ENCODE data around the gene CFAP61.

CFAP61 gene

GRCh38 chr20:20078041-20078440 lies 25.7 kb downstream of the CFAP61 start:
- DNase-seq (ENCODE audit: low read depth), result no peak
- TF ChIP-seq, protein P1, sequence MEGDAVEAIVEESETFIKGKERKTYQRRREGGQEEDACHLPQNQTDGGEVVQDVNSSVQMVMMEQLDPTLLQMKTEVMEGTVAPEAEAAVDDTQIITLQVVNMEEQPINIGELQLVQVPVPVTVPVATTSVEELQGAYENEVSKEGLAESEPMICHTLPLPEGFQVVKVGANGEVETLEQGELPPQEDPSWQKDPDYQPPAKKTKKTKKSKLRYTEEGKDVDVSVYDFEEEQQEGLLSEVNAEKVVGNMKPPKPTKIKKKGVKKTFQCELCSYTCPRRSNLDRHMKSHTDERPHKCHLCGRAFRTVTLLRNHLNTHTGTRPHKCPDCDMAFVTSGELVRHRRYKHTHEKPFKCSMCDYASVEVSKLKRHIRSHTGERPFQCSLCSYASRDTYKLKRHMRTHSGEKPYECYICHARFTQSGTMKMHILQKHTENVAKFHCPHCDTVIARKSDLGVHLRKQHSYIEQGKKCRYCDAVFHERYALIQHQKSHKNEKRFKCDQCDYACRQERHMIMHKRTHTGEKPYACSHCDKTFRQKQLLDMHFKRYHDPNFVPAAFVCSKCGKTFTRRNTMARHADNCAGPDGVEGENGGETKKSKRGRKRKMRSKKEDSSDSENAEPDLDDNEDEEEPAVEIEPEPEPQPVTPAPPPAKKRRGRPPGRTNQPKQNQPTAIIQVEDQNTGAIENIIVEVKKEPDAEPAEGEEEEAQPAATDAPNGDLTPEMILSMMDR (conservative IDR thresholded peaks at IDR 0.05; ENCODE audit: low read length), result no peak

DNA sequence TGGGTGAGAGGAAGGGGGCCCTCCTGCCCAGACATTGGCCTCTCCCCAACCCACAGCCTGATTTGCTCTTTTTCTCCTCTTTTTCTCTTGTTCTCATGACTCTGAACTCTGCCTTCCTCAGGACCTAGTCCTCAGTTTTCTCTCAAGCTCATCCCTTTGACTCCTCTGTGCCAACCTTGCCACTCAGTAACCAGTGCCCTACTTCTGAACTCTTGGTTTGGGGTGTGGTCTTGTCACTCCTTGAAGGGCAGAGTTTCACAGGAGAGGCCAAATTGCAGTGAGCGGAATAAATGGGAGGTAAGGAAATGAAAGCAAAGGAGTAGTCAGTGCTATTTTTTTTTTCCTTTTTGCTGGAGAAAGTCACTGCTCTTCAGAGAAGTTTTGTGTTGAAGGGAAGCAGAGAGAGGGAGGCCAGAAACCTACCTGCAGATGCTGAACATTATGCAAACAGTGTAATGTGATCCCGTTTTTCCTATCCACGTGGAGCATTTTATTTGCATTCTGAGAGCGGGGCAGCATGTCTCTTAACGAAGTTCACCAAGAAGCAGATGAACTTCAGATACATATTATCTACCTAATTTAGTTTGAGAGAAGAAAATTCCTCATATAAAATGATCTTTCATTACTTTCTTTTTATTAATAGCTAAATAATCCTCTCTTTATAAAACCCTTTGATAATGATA lies 26.9 kb downstream of the CFAP61 start:
- DNase-seq (ENCODE audit: low read depth), result no peak
- TF ChIP-seq, protein P1 (conservative IDR thresholded peaks at IDR 0.05; ENCODE audit: low read length), result no peak
- no peak overlapping the region for H3K4me3 ChIP-seq (ENCODE audit: low read length)

More at GRCh38 chr20:20078041-20078440, 25.7 kb downstream of the CFAP61 start:
- no peak overlapping the region for H3K4me3 ChIP-seq (ENCODE audit: low read length)

- TF ChIP-seq, protein P1 (conservative IDR thresholded peaks at IDR 0.05; ENCODE audit: low read length), result peak; percentile 58
- DNase-seq (ENCODE audit: low read depth), result peak; percentile 20
- no peak overlapping the region for H3K4me3 ChIP-seq (ENCODE audit: low read length)
Observed at GRCh38 chr20:20083807-20084206, 31.5 kb downstream of the CFAP61 start.

DNA sequence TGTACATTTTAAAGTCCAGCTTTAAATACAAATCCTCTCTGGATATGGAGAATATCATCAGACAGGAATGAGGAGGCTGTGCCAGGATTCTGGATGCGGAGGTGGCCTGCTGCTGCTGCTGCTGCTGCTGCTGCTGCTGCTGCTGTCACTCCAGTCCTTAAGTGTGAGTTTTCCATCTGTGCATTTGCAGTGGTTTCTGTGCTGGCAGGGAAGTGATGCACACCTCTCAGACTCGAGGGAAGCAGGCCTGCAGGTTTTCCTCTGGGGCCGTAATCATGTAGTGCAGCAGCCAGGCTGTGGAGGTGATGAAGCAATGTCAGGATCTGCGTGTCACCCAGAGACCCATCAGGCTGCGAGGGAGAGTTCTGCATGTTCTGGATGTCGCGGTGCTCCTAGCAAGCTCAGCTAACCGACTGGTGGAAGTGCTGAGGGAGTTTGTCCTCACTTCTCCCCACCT lies 32.0 kb downstream of the CFAP61 start:
- TF ChIP-seq, protein P1 (conservative IDR thresholded peaks at IDR 0.05; ENCODE audit: low read length), result no peak
- no peak for DNase-seq (ENCODE audit: low read depth)
- no peak overlapping the region for H3K4me3 ChIP-seq (ENCODE audit: low read length)

- DNase-seq (ENCODE audit: low read depth), result no peak
- H3K4me3 ChIP-seq (ENCODE audit: low read length), result no peak overlapping the region
- TF ChIP-seq, protein P1 (conservative IDR thresholded peaks at IDR 0.05; ENCODE audit: low read length), result no peak
Observed at GRCh38 chr20:20085071-20085470, 32.7 kb downstream of the CFAP61 start.

GRCh38 chr20:20085812-20086211 lies 33.5 kb downstream of the CFAP61 start:
- H3K4me3 ChIP-seq (ENCODE audit: low read length), result no peak overlapping the region
- TF ChIP-seq, protein P1 (conservative IDR thresholded peaks at IDR 0.05; ENCODE audit: low read length), result no peak
- DNase-seq (ENCODE audit: low read depth), result no peak

- DNase-seq (ENCODE audit: low read depth), result no peak
- TF ChIP-seq, protein P1 (conservative IDR thresholded peaks at IDR 0.05; ENCODE audit: low read length), result no peak
- no peak overlapping the region for H3K4me3 ChIP-seq (ENCODE audit: low read length)
Observed at GRCh38 chr20:20089018-20089417, 36.7 kb downstream of the CFAP61 start.

Measured in AG10803 (cell line).